NK-92 treated with Interleukin-12 subunit alpha and Interleukin-12 subunit beta, amount 100 ng/mL, for 24 hours (cell line): ENCODE measurements around the gene HBP1.
"Not testable (repeated sequence)": the region's sequence is repeated elsewhere in the genome, so short reads cannot be mapped to it uniquely, and the experiment has no call there.

Experiments
- DNase-seq: peaks from one replicate; lab custom pipeline; 2025; lab: John Stamatoyannopoulos, UW

Gene HBP1

DNA sequence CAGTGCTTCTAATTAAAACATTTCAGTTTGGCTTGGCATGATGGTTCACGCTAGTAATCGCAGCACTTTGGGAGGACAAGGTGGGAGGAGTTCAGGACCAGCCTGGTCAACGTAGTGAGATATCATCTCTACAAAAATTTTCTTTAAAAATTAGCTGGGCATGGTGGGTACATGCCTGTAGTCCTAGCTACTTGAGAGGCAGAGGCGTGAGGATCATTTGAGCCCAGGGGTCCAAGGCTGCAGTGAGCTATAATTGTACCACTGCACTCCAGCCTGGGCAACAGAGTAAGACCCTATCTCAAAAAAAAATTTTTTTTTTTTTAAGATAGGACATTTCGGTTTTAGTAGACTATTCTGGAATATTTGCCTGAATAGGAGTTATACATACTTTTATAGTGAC, 12.4 kb downstream of the HBP1 start:
- no peak for DNase-seq

GRCh38 chr7:107185716-107186115, 16.9 kb downstream of the HBP1 start:
- DNase-seq = no peak

DNA sequence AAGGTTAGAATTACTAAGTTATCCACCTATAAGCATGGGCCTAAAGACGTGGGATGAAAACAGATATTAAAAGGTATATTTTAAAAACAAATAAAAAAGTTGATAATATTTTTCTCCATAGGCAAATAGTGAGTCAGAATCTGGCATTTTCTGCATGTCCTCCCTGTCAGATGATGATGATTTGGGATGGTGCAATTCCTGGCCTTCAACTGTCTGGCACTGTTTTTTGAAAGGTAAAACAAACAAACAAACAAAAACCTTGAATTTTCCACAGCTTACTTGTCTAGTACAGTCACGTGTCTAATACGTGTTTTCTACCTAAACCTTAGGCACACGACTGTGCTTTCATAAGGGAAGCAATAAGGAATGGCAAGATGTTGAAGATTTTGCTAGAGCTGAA, 17.4 kb downstream of the HBP1 start:
- DNase-seq = no peak

DNA sequence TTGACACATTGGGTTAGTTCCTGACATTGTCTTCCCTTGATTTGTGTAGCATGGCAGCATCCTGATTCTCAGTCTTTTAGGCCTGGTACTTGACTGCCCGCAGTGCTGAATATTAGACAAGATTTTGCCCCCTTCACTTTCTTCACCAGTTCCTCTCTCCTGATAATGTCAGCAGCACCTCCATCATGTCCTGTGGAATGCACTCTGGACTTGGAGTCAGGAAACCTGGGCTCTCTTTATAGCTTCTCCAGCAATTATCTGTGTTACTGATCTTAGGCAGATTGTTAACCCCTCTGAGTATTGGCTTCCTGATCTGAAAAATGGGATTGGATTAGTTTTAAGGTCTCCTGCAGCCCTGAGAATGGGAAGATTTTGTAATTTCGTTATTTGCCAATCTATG, 19.0 kb downstream of the HBP1 start:
- no peak for DNase-seq

- DNase-seq = no peak
Measured at GRCh38 chr7:107190090-107190489, 21.3 kb downstream of the HBP1 start.

DNA sequence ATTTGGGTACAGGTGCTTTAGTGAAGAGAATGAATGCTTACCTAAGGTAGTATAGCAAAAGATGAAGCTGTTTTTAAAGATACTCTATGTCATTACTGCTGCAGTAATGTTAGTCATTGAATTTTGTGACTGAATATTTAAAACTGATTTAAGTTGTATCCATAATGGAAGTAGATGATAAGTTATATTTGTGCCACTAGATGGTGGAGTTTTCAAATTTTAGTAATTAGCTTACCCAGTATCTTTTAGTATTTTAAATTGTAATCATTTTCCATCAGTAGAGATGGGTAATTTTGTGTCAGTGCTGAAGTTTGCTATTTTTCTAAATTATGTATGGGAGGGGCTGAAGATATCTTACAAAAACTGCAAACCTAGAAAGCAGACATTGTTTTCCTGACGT, 25.2 kb downstream of the HBP1 start:
- no peak for DNase-seq

GRCh38 chr7:107196834-107197610, 28.2 kb downstream of the HBP1 start:
- DNase-seq = no peak

GRCh38 chr7:107201795-107202450, 33.1 kb downstream of the HBP1 start:
- DNase-seq = no peak

- DNase-seq = no peak
Measured at GRCh38 chr7:107203607-107204006, 34.8 kb downstream of the HBP1 start.

DNA sequence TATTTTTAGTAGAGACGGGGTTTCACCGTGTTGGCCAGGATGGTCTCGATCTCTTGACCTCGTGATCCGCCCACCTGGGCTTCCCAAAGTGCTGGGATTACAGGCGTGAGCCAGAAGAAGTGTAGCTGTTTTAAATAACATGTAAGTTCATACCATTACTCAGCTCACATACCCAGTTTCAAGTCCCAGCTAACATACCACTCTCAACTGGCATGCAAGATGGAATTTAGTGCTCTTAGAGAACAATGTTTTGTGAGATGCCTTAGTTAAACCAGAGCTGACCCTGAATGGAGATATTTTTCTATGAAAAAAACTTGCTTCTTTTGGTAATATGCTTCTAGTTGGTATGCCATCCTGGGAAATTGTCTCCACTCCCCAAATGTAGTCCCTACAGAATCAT, 37.3 kb downstream of the HBP1 start:
- DNase-seq = no peak

DNA sequence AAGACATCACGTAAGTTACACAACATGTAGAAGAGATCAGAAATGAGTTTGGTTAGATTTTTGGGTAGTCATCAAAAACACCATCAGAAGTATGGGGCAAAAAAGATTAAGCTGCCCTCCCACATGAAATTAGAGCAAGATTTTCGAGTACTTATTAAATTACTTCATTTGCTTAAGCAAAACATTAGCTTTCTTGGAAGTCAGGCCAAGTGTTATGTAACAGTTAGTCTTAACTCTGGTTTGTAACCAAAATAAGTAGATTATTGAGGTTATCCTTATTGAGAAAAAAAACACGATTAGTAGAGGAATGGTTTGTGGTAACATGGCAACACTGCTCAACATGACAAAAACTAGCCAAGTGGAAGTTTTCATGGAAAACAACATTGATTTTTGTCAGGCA, 37.9 kb downstream of the HBP1 start:
- no peak for DNase-seq

- no peak for DNase-seq
Measured at GRCh38 chr7:107207459-107207858, 38.7 kb downstream of the HBP1 start.

DNA sequence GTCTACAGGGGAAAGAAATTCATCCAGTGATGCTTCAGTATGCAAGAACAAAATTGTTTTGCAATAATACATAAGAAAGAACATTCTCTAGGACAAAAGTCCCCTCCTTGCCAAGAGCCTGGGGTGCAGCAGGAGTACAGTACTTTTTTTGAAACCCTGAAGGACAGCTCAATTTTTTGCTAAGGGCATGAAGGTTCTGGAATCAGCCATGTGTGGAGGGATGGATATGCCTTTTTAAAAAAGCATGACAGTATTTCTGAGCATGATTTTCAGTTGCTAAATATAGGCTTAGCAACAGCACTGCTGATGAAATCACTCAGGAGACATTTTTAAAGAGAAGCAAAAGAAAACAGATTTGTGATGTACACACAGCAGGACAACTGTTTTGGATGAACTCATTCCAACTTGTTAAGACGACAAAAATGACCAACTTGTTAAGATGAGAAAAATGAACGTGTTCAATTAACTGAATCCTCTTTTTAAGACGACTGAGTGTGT, 39.3 kb downstream of the HBP1 start:
- no peak for DNase-seq

DNA sequence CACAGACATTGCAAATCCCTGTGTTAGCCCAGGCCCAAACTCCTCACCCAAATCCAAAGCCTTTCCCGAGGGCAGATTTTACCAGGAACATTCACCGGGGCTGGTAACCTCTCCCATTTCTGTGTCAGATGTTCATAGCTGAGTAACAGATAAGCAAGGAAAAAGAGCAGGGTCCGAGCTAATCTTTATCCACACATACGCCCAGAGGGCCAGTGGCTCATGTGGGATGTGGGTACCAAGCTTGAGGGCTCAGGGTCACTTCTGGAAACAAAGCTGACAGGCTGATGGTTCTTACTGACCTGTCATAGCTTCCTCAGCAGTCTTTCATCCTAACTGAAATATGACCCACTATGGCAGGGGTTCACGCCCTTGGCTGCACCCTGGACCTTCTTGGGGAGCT, 39.8 kb downstream of the HBP1 start:
- DNase-seq = no peak

- no peak for DNase-seq
Measured at GRCh38 chr7:107209565-107209964, 40.8 kb downstream of the HBP1 start.

DNA sequence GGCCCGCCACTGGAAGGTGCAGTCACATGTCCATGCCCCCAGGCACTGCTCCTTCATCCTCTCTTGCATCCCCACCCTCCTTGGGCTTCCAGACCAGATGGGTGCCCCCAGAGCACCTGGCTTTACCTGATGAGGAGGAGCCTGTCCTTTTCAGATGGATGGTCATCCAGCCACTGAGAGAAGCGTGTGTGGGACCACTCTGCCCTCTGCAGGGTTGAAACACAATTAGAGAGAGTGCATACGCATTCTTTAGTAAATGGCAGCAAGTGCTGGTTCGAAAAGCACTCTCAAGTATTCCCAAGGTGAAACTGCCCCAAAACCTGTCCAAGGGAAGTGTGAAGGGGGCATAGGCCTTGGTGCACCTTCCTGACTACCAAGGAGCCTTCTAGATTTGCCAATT, 41.6 kb downstream of the HBP1 start:
- DNase-seq = no peak

DNA sequence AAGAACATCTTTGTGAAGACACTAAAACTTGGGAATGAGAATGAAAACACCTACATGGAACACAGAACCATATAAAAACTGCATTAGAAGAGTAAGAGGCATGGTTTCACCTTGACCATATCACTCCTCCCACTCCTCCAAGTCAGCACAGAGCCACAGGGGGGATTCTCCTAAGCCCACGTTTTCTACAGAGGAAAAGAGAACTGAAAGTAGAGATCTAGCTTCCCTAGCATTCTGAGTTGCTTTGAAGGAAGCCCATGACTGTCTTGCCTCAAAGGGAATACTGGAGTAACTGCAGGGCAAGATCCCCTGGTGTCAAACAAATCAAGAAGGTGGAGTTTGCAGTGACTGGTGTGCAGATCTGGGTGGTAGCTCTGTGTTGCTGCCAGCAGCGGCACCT, 43.9 kb downstream of the HBP1 start:
- DNase-seq = no peak

- no peak for DNase-seq
Measured at GRCh38 chr7:107213193-107213788, 44.5 kb downstream of the HBP1 start.

DNA sequence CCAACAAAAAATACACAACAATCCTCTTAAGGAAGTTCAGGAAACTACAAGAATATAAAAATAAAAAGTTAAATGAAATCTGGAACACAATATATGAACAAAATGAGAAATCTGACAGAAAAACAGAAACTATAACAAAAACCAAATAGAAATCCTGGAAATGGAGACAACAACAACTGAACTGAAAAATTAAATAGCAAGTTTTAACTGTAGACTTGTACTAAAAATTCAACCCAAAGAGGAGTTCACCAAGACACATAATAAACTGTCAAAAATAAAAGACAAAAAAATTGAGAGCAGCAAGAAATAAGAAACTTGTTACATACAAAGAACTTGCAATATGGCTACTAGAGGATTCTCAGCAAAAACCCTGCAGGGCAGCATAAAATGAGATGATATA, 45.1 kb downstream of the HBP1 start:
- DNase-seq = no peak

DNA sequence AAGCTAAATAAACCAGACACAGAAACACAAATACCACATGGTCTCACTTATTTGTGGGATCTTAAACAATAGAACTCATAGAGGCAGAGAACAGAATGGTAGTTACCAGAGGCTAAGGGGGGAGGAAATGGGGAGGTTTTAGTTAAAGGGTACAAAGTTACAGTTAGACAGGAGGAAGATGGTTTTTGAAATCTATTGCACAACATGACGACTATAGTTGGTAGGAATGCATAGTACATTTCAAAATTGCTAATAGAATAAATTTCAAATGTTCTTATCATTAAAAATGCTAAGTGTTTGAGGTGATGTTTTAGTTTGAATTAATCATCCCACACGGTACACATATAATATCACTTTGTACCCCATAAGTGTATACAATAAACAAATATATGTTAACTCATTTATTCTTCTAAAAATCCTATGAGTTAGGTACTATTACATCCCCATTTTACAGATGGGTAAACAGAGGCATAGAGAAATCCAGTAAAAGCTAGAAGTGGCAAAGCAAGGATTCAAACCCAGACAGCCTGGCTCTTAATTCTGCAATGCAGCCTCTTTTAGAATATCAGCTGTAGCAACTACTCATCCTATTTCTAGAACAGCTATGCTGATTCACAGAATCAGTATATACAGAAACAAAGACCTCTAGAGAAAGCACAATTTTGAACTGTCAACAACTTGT, 50.9 kb downstream of the HBP1 start:
- DNase-seq = no peak

DNA sequence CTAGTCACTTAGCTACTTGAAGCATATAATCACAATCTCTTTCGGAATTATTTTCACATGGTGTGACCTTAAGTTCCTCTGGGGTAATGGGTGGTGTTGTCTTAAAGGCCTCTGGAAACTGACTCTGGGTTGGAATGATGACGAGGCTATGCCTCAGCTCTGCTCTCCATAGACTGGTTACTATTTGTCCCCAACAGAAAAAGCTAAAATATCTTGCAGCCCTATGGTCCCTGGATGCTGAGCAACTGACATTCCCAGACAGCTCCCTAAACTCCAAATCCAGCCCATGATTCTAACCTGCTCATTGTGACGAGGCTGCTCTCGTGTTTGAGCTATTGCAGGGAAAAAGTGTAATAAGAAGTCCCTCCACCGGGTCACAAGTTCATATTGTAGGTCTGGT, 51.6 kb downstream of the HBP1 start:
- no peak for DNase-seq

GRCh38 chr7:107220806-107221205, 52.0 kb downstream of the HBP1 start:
- DNase-seq = not testable (repeated sequence)
